ENCODE measurements around the gene DIAPH3. TPM values are rescaled to one million over a fixed set of nuclear protein-coding genes. Genes with fewer than 3 reads are reported as not detected.

DIAPH3 gene
- total and polyA plus RNA-seq, 10 donors = 0.07 to 4.1 (median 1.4) TPM

- intact Hi-C loops (cut with DNase I; ENCODE audit: low total_unique reads) = no loop called here
- TF ChIP-seq POLR2AphosphoS5 (IDR thresholded peaks at IDR 0.05) = no peak
- no peak for TF ChIP-seq CTCF (IDR thresholded peaks at IDR 0.05 in 8 of 11, conservative IDR thresholded peaks at IDR 0.05 in 3 of 11)
- no peak for TF ChIP-seq POLR2A (IDR thresholded peaks at IDR 0.05)
Measured at GRCh38 chr13:60020288-60020687, 143.4 kb downstream of the DIAPH3 start.

GRCh38 chr13:60019119-60019993 is 144.4 kb downstream of the DIAPH3 start:
- TF ChIP-seq CTCF (IDR thresholded peaks at IDR 0.05 in 8 of 11, conservative IDR thresholded peaks at IDR 0.05 in 3 of 11) (no peak), POLR2AphosphoS5 (IDR thresholded peaks at IDR 0.05) (no peak), POLR2A (IDR thresholded peaks at IDR 0.05) (no peak)
- Histone ChIP-seq H3K9me3 (peaks cover 0 to 15% (median 6%) of the 10 kb centered on the region in 8 donors), H3K4me3 (no peak overlapping the region), H3K4me1 (peaks cover 0 to 13% (median 2%) of the 10 kb centered on the region in 6 donors), H3K27ac (no peak overlapping the region), H3K36me3 (no peaks in the 10 kb centered on the region), H3K27me3 (replicated peaks in 1 of 7) (no peaks in the 10 kb centered on the region)
- no peak for DNase-seq
- 62 to 77% (median 71%) methylated on average over 6 of the region's 6 CpGs for WGBS, 5 donors
- intact Hi-C loops (cut with DNase I; ENCODE audit: low total_unique reads) = no loop called here

More at GRCh38 chr13:60020288-60020687, 143.4 kb downstream of the DIAPH3 start:
- peaks cover 0 to 13% (median 2%) of the 10 kb centered on the region in 6 donors for H3K4me1 ChIP-seq
- peaks cover 0 to 21% (median 10%) of the 10 kb centered on the region in 8 donors for H3K9me3 ChIP-seq
- 93 to 97% (median 93%) methylated on average over 3 of the region's 3 CpGs for WGBS, 5 donors
- H3K4me3 ChIP-seq = no peak overlapping the region
- no peak for DNase-seq
- H3K36me3 ChIP-seq = no peaks in the 10 kb centered on the region
- H3K27ac ChIP-seq = no peak overlapping the region
- no peaks in the 10 kb centered on the region for H3K27me3 ChIP-seq (replicated peaks in 1 of 7)

- H3K4me3 ChIP-seq = no peak overlapping the region
- no peak overlapping the region for H3K27ac ChIP-seq
- WGBS, 5 donors = 84 to 93% (median 92%) methylated on average over 1 of the region's 1 CpG
- no peak for DNase-seq
- no peaks in the 10 kb centered on the region for H3K27me3 ChIP-seq (replicated peaks in 1 of 7)
- peaks cover 0 to 9% (median 0%) of the 10 kb centered on the region in 8 donors for H3K9me3 ChIP-seq
- TF ChIP-seq POLR2A (IDR thresholded peaks at IDR 0.05) = no peak
- TF ChIP-seq POLR2AphosphoS5 (IDR thresholded peaks at IDR 0.05) = no peak
- TF ChIP-seq CTCF (IDR thresholded peaks at IDR 0.05 in 8 of 11, conservative IDR thresholded peaks at IDR 0.05 in 3 of 11) = no peak
- intact Hi-C loops (cut with DNase I; ENCODE audit: low total_unique reads) = no loop called here
- H3K36me3 ChIP-seq = no peaks in the 10 kb centered on the region
- peaks cover 0 to 13% (median 2%) of the 10 kb centered on the region in 6 donors for H3K4me1 ChIP-seq
Measured at GRCh38 chr13:60018536-60018935, 145.2 kb downstream of the DIAPH3 start.

- no peak for DNase-seq
- Histone ChIP-seq H3K36me3 (no peaks in the 10 kb centered on the region), H3K27me3 (replicated peaks in 1 of 7) (no peaks in the 10 kb centered on the region), H3K4me3 (no peak overlapping the region), H3K4me1 (peaks cover 0 to 13% (median 2%) of the 10 kb centered on the region in 6 donors), H3K9me3 (peaks cover 0 to 3% (median 0%) of the 10 kb centered on the region in 8 donors), H3K27ac (no peak overlapping the region)
- intact Hi-C loops (cut with DNase I; ENCODE audit: low total_unique reads) = no loop called here
- 91 to 96% (median 93%) methylated on average over 4 of the region's 4 CpGs for WGBS, 5 donors
- TF ChIP-seq POLR2AphosphoS5 (IDR thresholded peaks at IDR 0.05) (no peak), CTCF (IDR thresholded peaks at IDR 0.05 in 8 of 11, conservative IDR thresholded peaks at IDR 0.05 in 3 of 11) (no peak), POLR2A (IDR thresholded peaks at IDR 0.05) (no peak)
Measured at GRCh38 chr13:60016229-60016628, 147.5 kb downstream of the DIAPH3 start.

Measured in spleen (tissue), 11 donors.